Epithelial cell of proximal tubule (primary cell): ENCODE data around the gene COPB2. TPM values are rescaled to one million over a fixed set of nuclear protein-coding genes. Genes with fewer than 3 reads are reported as not detected.

ENCODE experiments used
- DNase-seq: peaks from one replicate; pipeline ENCODE4 v3.0.0-alpha.2; 2011; ENCODE audit warnings: low read depth
- H3K4me3 ChIP-seq: 2 replicates; pipeline ENCODE4 v1.5.1; 2011; ENCODE audit warnings: low read depth, mild to moderate bottlenecking, low read length
- total RNA-seq: library from RNA; depleted of rRNA; stranded (reverse); fragments of >200 nt; gene quantifications from 2 replicates; pipeline ENCODE4 v1.2.3, GENCODE V29; 2015
- TF ChIP-seq, protein P1 (sequence below): conservative IDR thresholded peaks from 2 replicates; pipeline ENCODE4 v1.5.1; 2012; ENCODE audit warnings: low read depth, mild to moderate bottlenecking, low read length

COPB2 gene
- total RNA-seq, 1 donor from 2014 or later = 69.2 TPM

DNA sequence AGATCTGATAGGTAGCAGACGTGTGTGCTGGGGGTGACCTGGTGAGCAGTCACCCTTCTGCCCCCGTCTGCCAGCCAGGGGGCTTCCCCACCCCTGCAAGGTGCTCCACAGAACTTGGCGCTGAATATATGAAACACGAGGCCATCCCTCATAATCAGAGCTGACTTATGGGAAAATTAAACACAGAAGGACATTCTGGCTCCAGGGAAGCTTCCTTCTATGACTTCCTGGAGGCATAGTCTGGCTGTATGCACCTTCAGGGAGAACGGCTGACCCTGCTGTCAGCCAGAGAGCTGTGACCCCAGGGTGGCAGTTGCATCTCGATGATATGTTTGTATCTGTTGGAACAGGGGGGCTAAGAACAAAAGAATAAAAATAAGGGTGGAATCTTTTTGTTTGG, 72.2 kb downstream of the COPB2 start:
- H3K4me3 ChIP-seq = no peak overlapping the region
- TF ChIP-seq, protein P1, sequence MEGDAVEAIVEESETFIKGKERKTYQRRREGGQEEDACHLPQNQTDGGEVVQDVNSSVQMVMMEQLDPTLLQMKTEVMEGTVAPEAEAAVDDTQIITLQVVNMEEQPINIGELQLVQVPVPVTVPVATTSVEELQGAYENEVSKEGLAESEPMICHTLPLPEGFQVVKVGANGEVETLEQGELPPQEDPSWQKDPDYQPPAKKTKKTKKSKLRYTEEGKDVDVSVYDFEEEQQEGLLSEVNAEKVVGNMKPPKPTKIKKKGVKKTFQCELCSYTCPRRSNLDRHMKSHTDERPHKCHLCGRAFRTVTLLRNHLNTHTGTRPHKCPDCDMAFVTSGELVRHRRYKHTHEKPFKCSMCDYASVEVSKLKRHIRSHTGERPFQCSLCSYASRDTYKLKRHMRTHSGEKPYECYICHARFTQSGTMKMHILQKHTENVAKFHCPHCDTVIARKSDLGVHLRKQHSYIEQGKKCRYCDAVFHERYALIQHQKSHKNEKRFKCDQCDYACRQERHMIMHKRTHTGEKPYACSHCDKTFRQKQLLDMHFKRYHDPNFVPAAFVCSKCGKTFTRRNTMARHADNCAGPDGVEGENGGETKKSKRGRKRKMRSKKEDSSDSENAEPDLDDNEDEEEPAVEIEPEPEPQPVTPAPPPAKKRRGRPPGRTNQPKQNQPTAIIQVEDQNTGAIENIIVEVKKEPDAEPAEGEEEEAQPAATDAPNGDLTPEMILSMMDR = no peak
- no peak for DNase-seq

DNA sequence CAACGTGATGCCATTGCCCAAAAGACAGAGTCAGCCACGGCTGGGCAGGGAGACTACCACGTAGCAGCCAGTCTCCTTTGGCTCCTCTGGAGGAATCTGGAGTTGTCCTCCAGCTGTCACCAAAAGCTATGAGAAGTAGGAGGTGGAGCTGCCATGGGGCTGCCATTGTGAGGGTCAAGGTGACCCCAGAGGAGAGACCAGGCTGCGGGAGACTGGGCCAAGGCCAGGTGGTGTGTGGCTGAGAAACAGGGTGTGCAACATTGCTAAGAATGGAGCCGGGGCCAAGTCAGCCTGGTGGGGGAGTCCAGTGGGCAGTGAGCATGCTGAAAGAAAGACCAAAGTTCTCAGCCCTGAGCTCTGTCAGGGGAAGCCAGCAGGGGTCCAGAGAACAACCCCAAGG, 75.5 kb downstream of the COPB2 start:
- no peak for DNase-seq
- no peak overlapping the region for H3K4me3 ChIP-seq
- TF ChIP-seq, protein P1 = no peak

DNA sequence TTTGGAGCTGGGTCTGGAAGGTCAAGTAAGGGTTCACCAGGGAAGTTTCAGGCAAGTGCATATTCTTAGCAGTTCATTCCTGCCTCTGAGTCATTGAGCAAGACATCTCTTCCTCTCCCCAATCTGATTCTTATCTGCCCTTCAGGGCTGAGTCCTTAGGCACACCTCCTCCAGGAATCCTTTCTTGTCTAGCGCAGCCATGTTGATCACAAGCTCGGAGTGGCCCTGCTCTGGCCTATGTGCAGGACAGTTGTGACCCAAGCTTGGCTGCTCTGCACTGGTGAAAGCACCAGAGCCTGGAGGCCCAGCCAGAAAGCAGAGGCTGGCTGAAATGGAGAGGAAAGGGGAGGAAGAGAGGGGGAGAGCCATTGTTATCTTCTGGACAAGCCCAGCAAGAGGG, 76.5 kb downstream of the COPB2 start:
- no peak for DNase-seq
- TF ChIP-seq, protein P1 = no peak

DNA sequence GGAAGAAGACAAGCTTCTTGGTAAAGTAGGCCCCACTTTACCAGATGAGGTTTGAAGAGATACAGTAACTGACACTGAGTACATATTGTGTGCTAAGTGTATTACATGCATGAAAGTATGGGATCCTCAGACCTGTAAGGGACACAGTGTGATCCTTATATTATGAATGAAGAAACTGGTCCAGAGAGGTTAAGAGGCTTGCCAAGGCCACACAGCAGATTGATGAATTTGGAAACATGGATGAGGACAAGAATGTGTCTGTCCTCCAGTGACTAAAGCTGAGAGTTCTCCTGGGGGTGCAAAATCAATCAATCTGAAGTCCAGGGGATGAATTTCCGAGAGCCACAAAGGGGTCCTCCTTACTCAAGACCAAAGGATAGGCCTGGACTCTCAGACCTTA, 77.0 kb downstream of the COPB2 start:
- no peak overlapping the region for H3K4me3 ChIP-seq
- TF ChIP-seq, protein P1 = no peak
- DNase-seq = no peak

More for the DNA sequence above, 76.5 kb downstream of the COPB2 start:
- H3K4me3 ChIP-seq = no peak overlapping the region

DNA sequence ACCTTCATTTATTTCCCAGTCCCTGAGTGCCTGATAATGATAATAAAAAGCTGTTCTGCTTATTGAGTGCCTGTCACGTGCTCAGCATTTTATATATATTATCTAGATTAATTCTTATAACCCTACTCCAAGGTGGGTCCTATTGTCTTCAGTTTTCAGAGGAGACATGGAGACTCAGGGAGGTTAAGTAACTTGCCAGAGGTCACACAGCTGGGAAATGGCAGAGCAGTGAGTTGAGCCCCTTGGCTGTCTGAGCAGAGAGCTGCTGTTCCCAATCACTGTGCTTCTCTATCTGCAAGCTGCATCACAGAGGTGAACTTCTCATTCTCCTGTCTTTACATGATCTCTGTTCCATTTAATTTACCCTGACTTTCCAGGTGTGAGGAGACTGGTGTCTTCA, 77.9 kb downstream of the COPB2 start:
- TF ChIP-seq, protein P1 = no peak
- DNase-seq = no peak
- no peak overlapping the region for H3K4me3 ChIP-seq

DNA sequence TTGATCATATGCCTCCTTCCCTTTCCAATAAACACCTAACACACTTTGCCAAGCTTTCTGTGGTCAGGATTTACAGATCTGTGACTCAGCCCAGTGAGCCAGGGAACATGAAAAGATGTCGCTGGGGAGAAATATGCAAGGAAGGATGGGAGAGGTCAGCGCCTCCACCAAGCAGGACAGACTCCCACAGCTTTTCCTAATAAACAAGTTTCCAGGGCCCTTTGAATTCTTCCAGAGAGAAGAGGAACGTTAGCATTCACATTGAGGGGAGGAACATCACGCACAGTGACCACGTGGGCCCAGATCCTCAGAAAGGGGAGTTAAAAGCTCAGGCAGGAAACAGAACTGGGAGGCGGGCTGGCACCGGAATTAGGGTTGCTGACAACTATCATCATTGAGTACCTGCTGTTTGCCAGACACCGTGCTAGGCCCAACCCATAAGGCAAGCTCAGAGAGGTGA, 78.9 kb downstream of the COPB2 start:
- H3K4me3 ChIP-seq = no peak overlapping the region
- TF ChIP-seq, protein P1 = no peak

DNA sequence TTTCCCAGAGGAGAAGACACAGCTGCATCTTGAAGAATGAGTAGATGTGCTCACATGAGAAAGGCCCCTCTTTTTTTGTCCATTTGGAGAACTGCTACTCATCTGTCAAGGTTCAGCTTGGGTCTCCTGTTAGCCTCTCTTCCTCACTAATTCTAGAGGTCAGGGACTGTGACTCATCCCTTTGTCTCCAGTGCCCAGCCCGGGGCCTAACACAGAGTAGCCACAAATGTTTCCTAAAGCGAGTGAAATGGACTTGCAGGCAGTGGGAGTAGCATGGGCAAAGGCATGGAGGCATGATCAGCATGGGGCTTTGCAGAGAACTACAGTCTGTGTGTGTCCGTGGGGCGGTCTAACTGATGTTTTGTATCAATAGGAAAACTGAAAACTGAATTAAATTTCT, 79.6 kb downstream of the COPB2 start:
- DNase-seq = no peak
- no peak overlapping the region for H3K4me3 ChIP-seq
- TF ChIP-seq, protein P1 = no peak

More for the DNA sequence above, 78.9 kb downstream of the COPB2 start:
- no peak for DNase-seq
